AG10803 (cell line): ENCODE data around the gene PSG11.
"Not testable (repeated sequence)": the region's sequence is repeated elsewhere in the genome, so short reads cannot be mapped to it uniquely, and the experiment has no call there.

Source experiments
- DNase-seq: peaks from one replicate; pipeline ENCODE4 v3.0.0; 2010; ENCODE audit warnings: low read depth
- H3K4me3 ChIP-seq: 2 replicates; pipeline ENCODE4 v1.5.1; 2011; ENCODE audit warnings: mild to moderate bottlenecking, low read length, control low read depth
- TF ChIP-seq, protein P1 (sequence below): conservative IDR thresholded peaks from 2 replicates; pipeline ENCODE4 v1.5.1; 2011; ENCODE audit warnings: mild to moderate bottlenecking, low read length, control low read depth, inconsistent platforms

PSG11 gene

DNA sequence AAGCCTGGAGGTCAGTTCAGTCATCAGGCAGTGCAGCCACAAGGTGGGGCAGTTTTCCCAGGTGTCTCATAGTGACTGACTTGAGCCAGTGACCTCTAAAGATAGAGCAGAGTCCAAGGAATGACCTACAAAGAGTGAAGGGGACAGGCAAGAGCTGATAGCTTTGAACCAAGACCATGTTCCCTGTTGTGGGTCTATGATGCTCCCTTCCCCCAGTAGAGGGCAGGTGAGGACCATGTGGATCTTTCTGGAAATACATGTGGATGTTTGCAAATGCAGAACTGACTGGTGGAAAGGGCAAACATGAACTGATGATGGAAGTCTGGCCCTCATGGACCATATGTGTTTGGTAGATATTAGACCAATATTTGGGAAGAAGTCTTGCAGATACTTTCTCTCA lies 6.7 kb downstream of the PSG11 start:
- not testable (repeated sequence) for H3K4me3 ChIP-seq
- peak; percentile 31 for DNase-seq
- TF ChIP-seq, protein P1, sequence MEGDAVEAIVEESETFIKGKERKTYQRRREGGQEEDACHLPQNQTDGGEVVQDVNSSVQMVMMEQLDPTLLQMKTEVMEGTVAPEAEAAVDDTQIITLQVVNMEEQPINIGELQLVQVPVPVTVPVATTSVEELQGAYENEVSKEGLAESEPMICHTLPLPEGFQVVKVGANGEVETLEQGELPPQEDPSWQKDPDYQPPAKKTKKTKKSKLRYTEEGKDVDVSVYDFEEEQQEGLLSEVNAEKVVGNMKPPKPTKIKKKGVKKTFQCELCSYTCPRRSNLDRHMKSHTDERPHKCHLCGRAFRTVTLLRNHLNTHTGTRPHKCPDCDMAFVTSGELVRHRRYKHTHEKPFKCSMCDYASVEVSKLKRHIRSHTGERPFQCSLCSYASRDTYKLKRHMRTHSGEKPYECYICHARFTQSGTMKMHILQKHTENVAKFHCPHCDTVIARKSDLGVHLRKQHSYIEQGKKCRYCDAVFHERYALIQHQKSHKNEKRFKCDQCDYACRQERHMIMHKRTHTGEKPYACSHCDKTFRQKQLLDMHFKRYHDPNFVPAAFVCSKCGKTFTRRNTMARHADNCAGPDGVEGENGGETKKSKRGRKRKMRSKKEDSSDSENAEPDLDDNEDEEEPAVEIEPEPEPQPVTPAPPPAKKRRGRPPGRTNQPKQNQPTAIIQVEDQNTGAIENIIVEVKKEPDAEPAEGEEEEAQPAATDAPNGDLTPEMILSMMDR, result peak; percentile 41

DNA sequence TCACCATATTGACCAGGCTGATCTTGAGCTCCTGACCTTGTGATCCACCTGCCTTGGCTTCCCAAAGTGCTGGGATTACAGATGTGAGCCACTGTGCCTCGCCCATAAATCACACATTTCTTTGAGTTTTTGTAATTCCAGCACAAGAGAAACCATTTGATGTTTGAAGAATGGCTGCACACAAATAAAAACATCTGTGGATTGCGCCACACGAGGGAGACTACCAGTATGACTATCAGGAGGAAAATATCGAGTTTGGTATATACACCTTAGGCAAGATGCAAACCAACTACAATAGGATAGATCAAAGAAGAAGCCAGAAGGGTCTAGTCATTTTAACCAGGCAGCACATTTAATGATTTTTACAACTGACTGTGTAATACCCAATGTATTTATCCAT lies 20.4 kb downstream of the PSG11 start:
- H3K4me3 ChIP-seq, DNase-seq: not testable (repeated sequence)

DNA sequence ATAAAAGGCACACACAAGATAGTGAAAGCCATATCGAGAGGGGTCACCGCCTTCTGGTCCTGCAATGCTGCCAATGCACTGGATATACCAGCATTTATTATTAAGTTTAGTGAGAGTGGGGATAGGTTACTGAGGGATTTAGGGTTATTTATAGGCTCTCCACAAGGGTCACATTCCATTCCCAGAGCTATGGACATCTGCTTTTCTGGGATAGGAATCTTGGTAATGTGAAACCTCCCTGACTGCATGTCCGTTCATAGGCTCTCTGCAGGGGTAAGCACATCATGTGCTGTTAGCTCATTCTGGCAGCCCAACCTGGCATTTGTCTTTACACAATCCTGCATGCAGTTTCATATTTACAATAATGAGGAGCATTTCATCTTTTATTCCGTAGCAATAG lies 21.4 kb downstream of the PSG11 start:
- DNase-seq, result peak; percentile 67
- not testable (repeated sequence) for H3K4me3 ChIP-seq

DNA sequence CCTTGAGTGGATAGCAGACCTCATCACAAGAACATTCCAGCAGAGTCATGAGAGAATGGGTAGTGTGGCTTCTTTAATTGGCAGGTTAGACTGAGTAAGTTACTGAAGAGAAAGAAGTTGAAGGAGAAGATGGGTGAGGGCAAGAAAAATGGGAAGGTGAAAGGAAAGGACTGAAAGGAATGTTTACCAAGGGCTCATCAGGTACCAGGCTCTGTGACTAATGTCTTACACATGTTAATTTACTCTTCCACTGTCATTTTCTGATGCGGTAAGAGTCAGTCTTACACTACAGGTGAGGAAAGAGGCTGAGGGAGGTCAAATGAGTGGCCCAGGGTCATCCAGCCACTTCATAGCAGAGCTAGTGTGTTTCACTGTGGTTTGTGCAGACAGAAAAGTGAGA lies 22.6 kb downstream of the PSG11 start:
- not testable (repeated sequence) for H3K4me3 ChIP-seq

DNA sequence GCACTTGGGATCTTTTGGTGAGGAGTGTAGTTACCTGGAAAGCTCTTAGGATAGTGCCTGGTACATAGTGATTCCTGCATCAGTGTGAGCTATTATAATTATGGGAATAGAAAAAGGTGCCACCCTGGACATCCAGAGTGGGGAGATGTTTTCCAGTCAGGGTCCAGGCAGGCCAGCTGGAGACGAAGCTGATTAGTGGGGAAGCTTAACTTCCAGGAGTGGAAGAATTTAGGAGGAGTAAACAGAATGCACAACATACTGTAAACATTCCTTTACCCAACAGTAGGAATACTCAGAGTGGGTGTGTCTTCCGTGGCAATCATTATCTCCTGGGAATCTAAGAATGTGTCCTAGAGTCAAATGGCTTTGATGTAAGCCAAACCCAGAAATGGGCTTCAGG lies 23.3 kb downstream of the PSG11 start:
- H3K4me3 ChIP-seq, result not testable (repeated sequence)
- DNase-seq, result peak; percentile 5

More for the DNA sequence above, 22.6 kb downstream of the PSG11 start:
- not testable (repeated sequence) for DNase-seq

DNA sequence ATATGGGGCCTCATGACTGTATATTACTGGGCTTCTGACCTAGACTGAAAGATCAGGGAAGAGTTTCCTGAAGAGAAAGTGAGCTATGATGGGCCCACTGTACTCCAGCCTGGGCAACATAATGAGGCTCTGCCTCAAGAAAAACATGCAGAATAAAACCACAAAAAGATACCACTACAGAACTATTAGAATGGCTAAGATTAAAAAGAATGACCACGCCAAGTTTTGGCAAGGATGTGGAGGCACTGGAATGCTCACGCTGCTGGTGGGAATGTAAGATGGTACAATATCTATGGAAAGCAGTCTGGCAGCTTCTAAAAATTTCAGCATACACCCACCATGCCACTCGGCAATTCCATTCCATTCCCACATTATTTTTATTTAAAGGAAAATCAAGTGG lies 30.1 kb downstream of the PSG11 start:
- H3K4me3 ChIP-seq, result not testable (repeated sequence)
- peak; percentile 8 for DNase-seq

DNA sequence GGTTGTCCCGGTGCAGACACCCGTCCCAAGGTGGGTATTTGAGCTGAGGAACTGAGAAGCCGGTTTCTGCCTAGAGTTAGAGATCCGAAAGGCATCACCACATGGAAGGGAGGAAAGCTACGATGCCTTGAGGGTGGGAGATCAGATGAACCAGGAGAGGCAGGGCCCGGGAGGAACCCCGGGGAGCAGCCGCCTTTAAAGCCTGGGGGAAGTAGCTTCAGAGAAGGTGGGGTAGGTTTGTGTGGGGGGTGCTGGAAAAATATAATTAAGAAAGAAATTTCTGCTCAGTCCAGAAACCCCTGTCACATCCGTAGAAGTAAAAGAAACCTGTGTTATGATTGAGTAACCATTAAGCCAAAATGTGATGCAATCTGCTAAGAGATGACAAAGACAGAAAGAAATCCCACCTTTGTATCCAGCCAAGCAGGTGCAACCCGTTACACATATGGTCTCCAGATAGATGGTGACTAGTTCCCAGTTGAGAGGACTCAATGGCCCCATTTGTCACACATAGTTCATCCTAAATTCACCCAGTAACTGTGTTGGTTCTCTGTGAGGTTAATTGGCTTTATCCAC lies 34.2 kb downstream of the PSG11 start:
- not testable (repeated sequence) for H3K4me3 ChIP-seq, DNase-seq

DNA sequence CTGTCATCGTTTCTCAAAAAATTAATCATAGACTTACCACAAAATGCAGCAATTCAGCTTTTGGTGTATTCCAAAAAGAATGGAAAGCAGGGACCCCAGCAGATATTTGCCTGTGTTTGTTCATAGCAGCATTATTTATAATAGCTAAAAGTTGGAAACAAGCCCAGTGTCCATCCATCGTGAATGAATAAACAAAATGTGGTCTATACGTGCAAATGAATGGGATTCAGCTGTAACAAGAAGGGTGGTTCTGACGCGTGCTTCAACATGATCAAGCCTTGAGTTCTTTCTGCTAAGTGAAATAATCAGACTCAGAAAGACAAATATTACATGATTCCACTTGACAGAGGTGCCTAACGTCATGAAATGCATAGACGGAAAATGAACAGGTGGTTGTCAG lies 36.4 kb downstream of the PSG11 start:
- TF ChIP-seq, protein P1, result no peak
- H3K4me3 ChIP-seq, result no peak overlapping the region
- no peak for DNase-seq

DNA sequence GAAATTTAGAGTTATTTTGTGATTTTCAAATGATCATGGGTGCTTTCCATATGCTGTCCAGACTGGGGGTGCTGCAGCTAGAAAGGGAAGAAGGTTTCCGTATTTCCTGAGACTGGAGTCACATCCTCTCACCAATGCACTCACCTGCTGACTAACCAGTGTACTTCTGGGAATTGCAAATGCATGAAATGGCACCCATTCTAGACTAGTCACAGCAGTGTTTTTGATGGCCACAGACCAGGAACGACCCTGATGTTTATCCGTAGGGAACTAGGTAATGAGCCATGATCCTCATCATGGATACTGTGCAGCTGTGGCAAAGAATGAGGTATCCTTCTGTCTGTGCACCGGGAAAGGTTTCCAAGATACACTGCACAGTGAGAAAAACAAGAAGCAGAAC lies 37.1 kb downstream of the PSG11 start:
- not testable (repeated sequence) for DNase-seq, H3K4me3 ChIP-seq

DNA sequence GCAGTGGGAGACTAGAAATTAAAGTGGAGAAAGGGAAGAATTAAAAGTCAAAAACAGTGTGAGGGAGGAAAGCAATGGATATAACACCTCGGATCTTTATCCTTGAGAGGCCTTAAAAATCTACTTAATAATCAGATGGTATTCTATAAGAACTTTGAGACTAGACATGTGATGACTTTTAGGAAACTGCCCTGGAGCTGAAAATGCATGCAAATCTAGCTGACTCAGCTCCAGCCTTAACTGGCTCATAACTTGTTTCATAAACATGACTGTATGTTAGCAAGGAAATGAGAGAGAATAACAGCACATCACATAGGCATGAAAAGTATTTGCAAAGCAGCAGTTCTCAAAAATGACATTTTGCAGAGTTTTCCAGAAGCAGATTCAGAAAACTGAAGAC lies 38.1 kb downstream of the PSG11 start:
- DNase-seq, H3K4me3 ChIP-seq: not testable (repeated sequence)

DNA sequence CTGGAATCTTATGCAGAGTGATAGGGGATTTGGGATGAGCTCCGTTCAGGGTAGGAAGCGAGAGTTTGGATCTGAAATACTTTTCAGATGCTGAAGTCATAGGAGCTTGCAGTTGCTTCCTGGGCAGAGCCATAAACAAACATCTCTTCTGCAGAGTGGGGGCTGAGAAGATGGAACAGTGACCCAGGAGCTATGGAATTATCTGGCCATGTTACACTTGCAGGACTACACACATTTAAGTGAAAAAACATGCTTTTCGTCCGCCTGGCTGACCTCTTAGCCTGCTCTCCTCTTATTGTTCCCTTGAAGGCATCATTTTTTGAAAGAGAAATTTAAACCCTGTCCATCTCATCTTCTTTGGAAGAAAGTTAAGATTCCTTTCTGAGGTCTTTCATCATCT lies 40.7 kb downstream of the PSG11 start:
- TF ChIP-seq, protein P1, result no peak
- no peak overlapping the region for H3K4me3 ChIP-seq
- peak; percentile 27 for DNase-seq

DNA sequence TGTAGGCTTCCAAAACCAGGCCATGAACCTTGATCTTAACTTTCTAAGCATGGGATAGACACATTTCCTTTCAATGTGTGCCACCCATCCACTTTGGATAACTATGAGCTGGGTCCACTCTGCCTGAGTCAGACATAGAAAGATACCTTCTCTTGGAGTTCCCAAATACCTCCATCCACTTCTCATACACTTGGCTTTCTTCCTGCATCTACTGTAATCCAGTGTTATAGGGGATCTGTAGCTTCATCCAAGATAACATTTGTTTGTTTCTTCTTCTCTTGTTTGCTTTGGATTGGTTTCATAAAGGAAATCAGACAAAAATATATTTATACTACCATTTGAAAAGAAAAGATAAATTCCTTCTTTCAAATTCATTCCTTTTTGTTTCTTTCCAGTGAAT lies 44.2 kb downstream of the PSG11 start:
- not testable (repeated sequence) for H3K4me3 ChIP-seq, DNase-seq

DNA sequence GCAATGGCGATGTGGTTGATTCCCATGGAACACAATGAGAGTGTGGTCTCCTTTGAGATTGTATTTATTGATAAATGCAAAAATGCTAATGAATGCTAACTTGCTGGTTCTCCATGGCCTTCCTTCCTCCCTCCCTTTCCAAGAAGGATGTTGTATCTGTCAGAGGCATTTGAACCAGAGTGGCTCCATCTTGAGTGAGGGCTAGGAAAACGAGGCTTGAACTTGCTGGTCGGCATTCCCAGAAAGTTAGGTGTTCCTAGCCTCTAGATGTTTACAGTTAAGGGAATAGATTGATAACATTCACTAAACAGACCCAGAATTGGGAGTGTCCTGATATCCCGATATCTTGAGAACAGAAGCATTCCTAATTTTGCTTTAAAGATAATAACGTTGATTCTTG lies 54.8 kb downstream of the PSG11 start:
- not testable (repeated sequence) for H3K4me3 ChIP-seq, DNase-seq
